Mucosa of descending colon (tissue), 3 donors: ENCODE measurements around the gene GAGE10. TPM values are rescaled to one million over a fixed set of nuclear protein-coding genes. Genes with fewer than 3 reads are reported as not detected.
"Not testable (repeated sequence)": the region's sequence is repeated elsewhere in the genome, so short reads cannot be mapped to it uniquely, and the experiment has no call there.

Experiments used
- ATAC-seq: fragments of 200-7000 bp; cut with Tn5 transposase; one replicate; pipeline ENCODE4 v1.9.1; 2020; ENCODE audit warnings: mild to moderate bottlenecking, moderate library complexity
- DNase-seq, 3 donors: peaks; one replicate each; pipeline ENCODE4 v3.0.0-alpha.2; 2020
- H3K36me3 ChIP-seq: fragments of 200-600 bp; one replicate; pipeline ENCODE4 v1.8.0; 2021; ENCODE audit warnings: low read depth, mild to moderate bottlenecking
- H3K4me1 ChIP-seq: fragments of 200-600 bp; one replicate; pipeline ENCODE4 v1.8.0; 2021; ENCODE audit warnings: low read depth, mild to moderate bottlenecking
- H3K4me3 ChIP-seq: fragments of 200-600 bp; one replicate; pipeline ENCODE4 v1.8.0; 2021; ENCODE audit warnings: mild to moderate bottlenecking
- H3K9me3 ChIP-seq: fragments of 200-600 bp; one replicate; pipeline ENCODE4 v1.8.0; 2021; ENCODE audit warnings: mild to moderate bottlenecking
- CTCF ChIP-seq: fragments of 200-600 bp; IDR thresholded peaks from one replicate; pipeline ENCODE4 v1.8.0; 2022; ENCODE audit warnings: antibody characterized with exemption, mild to moderate bottlenecking
- intact Hi-C, 2 donors: fragments of 100-400 bp; cut with DNase I in 1 of 2; cut with micrococcal nuclease in 1 of 2; formaldehyde crosslinking; loops; one replicate each; pipeline versions ENCODE4 v1.11.0 to v1.11.1; 2022; cut with DNase I, micrococcal nuclease
- total RNA-seq, 3 donors: library from RNA; stranded (reverse); fragmentation: NEBNext Ultra II Directional in 2 of 3; extraction: Animal tissue kit (Norgen Biotek cat#: 25700) in 2 of 3; gene quantifications; one replicate each; pipeline versions ENCODE4 v1.2.1 to v1.2.4, GENCODE V29; 2021 to 2023
- donor health status: DM: no; HTN: no; CAD: no; lungs with moderate emphysema.
- donor health status: DM: no; HTN: no; CAD: no.
- donor health status: DM: no; HTN: yes; CAD: no.

Gene GAGE10
- total RNA-seq, 3 donors from 2014 or later: not detected

- Histone ChIP-seq H3K9me3 (no peaks in the 10 kb centered on the region), H3K36me3 (no peaks in the 10 kb centered on the region), H3K4me1 (no peaks in the 10 kb centered on the region), H3K4me3 (no peak overlapping the region)
- TF ChIP-seq CTCF: no peak
- intact Hi-C loops: no loop called here
- DNase-seq (no peak), ATAC-seq (no peak)
Observed at GRCh38 chrX:49287665-49288064, 15.8 kb upstream of the GAGE10 start.

GRCh38 chrX:49290215-49290614 is 13.2 kb upstream of the GAGE10 start:
- no peaks in the 10 kb centered on the region for H3K36me3 ChIP-seq
- intact Hi-C loops: loop anchor here in 1 of 2 donors (5.0 kb wide), 1 partner anchor 462 kb away; no protein-coding TSS in a partner anchor
- no peak for ATAC-seq
- no peaks in the 10 kb centered on the region for H3K4me1 ChIP-seq
- no peaks in the 10 kb centered on the region for H3K9me3 ChIP-seq
- no peak overlapping the region for H3K4me3 ChIP-seq
- no peak for TF ChIP-seq CTCF
- DNase-seq: no peak

DNA sequence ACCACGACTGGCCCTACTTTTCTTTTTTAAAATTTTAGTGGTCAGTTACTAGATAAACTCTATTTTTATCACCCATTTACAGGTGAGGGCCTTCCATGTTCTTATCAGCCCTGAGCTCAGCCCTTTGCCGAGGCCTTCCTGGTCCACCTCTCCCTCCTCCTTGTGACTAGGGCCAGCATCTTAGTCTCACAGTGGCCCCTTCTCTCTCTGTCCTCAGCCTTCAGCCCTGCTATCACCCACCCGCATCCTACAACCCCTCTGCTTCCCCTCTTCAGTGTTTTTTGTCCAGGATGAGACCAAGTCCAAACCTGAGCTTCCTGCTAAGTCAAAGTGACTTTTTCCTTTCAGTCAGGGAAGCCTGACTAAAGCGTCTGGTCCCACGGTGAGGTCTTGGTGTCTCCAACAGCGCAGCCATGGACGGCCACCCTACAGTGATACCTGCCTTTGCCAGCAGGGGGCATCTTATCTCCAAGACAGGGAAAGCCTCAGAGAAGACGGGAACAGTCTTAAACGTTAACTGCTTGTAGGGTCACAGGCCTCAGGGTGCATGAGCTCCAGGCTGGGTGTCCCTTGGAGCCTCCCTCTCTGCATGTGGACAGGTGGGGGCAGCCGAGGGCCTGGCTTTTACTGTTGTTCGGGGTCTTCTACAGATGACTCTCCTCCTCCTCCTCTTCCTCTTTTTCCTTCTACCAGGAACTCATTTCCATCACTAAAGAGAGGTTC is 11.7 kb upstream of the GAGE10 start:
- DNase-seq (peak in 2 of 3 donors; percentile 67 to 77), ATAC-seq (peak; percentile 88)
- Histone ChIP-seq H3K36me3 (no peaks in the 10 kb centered on the region), H3K9me3 (no peaks in the 10 kb centered on the region), H3K4me3 (no peak overlapping the region), H3K4me1 (no peaks in the 10 kb centered on the region)
- intact Hi-C loops: loop anchor here in 1 of 2 donors (5.0 kb wide), 1 partner anchor 461 kb away; no protein-coding TSS in a partner anchor
- peak; percentile 32 for TF ChIP-seq CTCF

DNA sequence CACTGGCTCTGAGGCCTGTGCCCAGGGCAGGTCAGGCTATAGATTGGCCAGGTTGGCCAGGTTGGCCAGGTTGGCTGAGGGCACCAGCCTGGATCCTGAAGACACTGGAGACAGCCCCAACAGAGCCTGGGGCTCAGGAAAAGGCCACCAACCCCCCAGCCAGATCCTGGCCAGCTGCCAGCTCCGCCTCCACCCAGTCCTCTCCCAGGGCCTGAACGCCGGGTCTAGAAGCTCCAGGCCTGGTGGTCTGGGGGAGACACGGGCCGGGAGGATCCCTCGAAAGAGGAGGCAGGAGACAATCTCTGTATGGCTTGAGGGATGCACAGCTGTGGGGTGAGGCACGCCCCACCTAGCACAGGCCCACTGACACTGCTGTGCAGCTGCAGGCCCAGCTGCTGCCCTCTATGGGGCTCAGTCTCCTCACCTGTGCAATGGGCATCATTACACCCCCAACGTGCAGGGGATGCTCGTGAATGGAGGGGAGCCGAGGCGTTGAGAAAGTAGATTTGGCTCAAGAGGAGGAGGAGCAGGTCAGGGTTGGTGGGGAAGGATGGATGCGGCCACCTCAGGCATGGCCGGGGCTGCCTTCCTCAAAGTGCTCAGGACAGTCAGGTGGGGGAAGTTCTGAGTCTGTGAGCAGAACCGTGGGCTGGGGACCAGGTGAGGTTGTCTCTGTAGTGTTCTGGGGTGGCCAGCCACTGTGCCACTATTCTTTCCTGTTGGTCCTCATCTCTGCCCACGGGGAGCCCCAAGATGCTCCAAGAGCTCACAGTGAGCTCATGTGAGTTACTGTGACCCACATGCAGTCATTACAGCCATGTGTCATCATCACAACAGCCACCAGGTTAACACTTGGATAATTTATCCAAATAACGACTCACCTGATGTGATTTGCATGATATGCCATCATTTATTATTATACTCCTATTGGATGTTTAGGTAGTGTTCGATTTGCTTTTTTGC is 10.8 kb upstream of the GAGE10 start:
- H3K4me3 ChIP-seq: no peak overlapping the region
- H3K4me1 ChIP-seq: no peaks in the 10 kb centered on the region
- DNase-seq (no peak), ATAC-seq (no peak)
- no peaks in the 10 kb centered on the region for H3K9me3 ChIP-seq
- no peaks in the 10 kb centered on the region for H3K36me3 ChIP-seq
- intact Hi-C loops: loop anchor here in 1 of 2 donors (5.0 kb wide), 1 partner anchor 460 kb away; no protein-coding TSS in a partner anchor
- no peak for TF ChIP-seq CTCF

DNA sequence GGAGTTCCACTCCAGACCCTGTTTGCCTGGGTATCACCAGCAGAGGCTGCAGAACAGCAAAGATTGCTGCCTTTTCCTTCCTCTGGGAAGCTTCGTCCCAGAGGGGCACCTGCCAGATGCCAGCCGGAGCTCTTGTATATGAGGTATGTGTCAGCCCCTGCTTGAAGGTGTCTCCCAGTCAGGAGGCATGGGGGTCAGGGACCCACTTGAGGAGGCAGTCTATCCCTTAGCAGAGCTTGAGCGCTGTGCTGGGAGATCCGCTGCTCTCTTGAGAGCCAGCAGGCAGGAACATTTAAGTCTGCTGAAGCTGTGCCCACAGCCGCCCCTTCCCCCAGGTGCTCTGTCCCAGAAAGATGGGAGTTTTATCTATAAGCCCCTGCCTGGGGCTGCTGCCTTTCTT is 4.2 kb upstream of the GAGE10 start:
- H3K4me1 ChIP-seq, intact Hi-C loops, H3K9me3 ChIP-seq, H3K4me3 ChIP-seq, ATAC-seq, H3K36me3 ChIP-seq, DNase-seq: not testable (repeated sequence)

- no peak for TF ChIP-seq CTCF
- intact Hi-C loops: no loop called here
- no peak for ATAC-seq
- Histone ChIP-seq H3K4me1 (no peaks in the 10 kb centered on the region), H3K4me3 (no peak overlapping the region), H3K9me3 (no peaks in the 10 kb centered on the region), H3K36me3 (no peaks in the 10 kb centered on the region)
- DNase-seq: no peak
Observed at GRCh38 chrX:49300703-49301102, 2.7 kb upstream of the GAGE10 start.

GRCh38 chrX:49307775-49308174 is 4.3 kb downstream of the GAGE10 start:
- DNase-seq, intact Hi-C loops, H3K4me3 ChIP-seq, H3K9me3 ChIP-seq, H3K4me1 ChIP-seq, H3K36me3 ChIP-seq, ATAC-seq: not testable (repeated sequence)
